ENCODE data around the gene DHCR24.

The DHCR24 gene

DNA sequence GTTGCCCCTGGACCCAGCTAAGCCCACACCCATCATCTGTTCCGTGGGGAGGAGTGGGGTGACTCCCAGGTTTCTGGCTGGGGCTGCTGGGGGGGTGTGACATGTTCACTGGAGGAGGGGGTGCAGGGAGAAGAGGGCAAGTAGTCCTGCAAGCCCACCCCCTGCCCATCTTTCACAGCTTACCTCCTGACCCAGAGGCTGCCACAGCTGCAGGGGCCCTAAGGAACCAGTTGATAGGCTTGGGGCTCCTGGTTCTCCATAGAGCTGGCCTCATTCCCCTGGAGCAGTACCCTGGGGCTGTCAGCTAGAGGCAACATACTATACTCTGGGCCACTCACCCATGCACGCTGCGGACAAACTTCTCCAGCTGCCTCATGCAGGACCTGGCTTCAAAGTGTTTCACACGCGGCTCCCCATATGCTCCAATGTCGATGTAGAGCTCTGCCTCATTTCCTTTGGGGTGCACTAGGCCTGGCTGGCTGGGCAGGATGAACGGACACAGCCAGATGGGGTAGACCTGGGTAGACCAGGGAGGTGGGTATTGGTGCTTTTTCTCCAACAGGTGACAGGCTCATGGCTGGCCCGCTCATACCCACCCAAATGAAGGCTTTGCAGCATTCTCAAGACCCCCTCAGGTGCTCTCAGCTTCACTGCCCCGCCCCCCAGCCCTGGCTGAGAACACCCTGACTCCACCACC lies 33.8 kb downstream of the DHCR24 start:
- TF ChIP-seq, protein P1, sequence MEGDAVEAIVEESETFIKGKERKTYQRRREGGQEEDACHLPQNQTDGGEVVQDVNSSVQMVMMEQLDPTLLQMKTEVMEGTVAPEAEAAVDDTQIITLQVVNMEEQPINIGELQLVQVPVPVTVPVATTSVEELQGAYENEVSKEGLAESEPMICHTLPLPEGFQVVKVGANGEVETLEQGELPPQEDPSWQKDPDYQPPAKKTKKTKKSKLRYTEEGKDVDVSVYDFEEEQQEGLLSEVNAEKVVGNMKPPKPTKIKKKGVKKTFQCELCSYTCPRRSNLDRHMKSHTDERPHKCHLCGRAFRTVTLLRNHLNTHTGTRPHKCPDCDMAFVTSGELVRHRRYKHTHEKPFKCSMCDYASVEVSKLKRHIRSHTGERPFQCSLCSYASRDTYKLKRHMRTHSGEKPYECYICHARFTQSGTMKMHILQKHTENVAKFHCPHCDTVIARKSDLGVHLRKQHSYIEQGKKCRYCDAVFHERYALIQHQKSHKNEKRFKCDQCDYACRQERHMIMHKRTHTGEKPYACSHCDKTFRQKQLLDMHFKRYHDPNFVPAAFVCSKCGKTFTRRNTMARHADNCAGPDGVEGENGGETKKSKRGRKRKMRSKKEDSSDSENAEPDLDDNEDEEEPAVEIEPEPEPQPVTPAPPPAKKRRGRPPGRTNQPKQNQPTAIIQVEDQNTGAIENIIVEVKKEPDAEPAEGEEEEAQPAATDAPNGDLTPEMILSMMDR (IDR thresholded peaks at IDR 0.05; ENCODE audit: poor library complexity, severe bottlenecking): no peak
- ATAC-seq (ENCODE audit: low read depth): no peak
- Histone ChIP-seq H3K4me1 (ENCODE audit: insufficient read depth, poor library complexity, severe bottlenecking) (peaks cover 23% of the 10 kb centered on the region), H3K4me3 (ENCODE audit: severe bottlenecking) (no peak overlapping the region), H3K27ac (ENCODE audit: poor library complexity, severe bottlenecking) (no peak overlapping the region), H3K27me3 (ENCODE audit: insufficient read depth, poor library complexity, severe bottlenecking) (no peaks in the 10 kb centered on the region), H3K9me3 (ENCODE audit: severe bottlenecking) (no peaks in the 10 kb centered on the region), H3K36me3 (ENCODE audit: low read depth) (peaks cover 90% of the 10 kb centered on the region)
- DNase-seq (ENCODE audit: low spot score): no peak

GRCh38 chr1:54851936-54852524 lies 35.0 kb downstream of the DHCR24 start:
- Histone ChIP-seq H3K27me3 (ENCODE audit: insufficient read depth, poor library complexity, severe bottlenecking) (no peaks in the 10 kb centered on the region), H3K4me3 (ENCODE audit: severe bottlenecking) (no peak overlapping the region), H3K4me1 (ENCODE audit: insufficient read depth, poor library complexity, severe bottlenecking) (peaks cover 11% of the 10 kb centered on the region), H3K36me3 (ENCODE audit: low read depth) (peaks cover 78% of the 10 kb centered on the region), H3K9me3 (ENCODE audit: severe bottlenecking) (no peaks in the 10 kb centered on the region), H3K27ac (ENCODE audit: poor library complexity, severe bottlenecking) (no peak overlapping the region)
- ATAC-seq (ENCODE audit: low read depth) (no peak), DNase-seq (ENCODE audit: low spot score) (no peak)
- TF ChIP-seq, protein P1 (IDR thresholded peaks at IDR 0.05; ENCODE audit: poor library complexity, severe bottlenecking): no peak

GRCh38 chr1:54851406-54851805 lies 35.6 kb downstream of the DHCR24 start:
- no peak overlapping the region for H3K4me3 ChIP-seq (ENCODE audit: severe bottlenecking)
- no peaks in the 10 kb centered on the region for H3K9me3 ChIP-seq (ENCODE audit: severe bottlenecking)
- H3K27ac ChIP-seq (ENCODE audit: poor library complexity, severe bottlenecking): no peak overlapping the region
- DNase-seq (ENCODE audit: low spot score) (no peak), ATAC-seq (ENCODE audit: low read depth) (no peak)
- H3K27me3 ChIP-seq (ENCODE audit: insufficient read depth, poor library complexity, severe bottlenecking): no peaks in the 10 kb centered on the region
- TF ChIP-seq, protein P1 (IDR thresholded peaks at IDR 0.05; ENCODE audit: poor library complexity, severe bottlenecking): no peak
- peaks cover 5% of the 10 kb centered on the region for H3K4me1 ChIP-seq (ENCODE audit: insufficient read depth, poor library complexity, severe bottlenecking)
- peaks cover 73% of the 10 kb centered on the region for H3K36me3 ChIP-seq (ENCODE audit: low read depth)

GRCh38 chr1:54850737-54851136 lies 36.3 kb downstream of the DHCR24 start:
- Histone ChIP-seq H3K27me3 (ENCODE audit: insufficient read depth, poor library complexity, severe bottlenecking) (no peaks in the 10 kb centered on the region), H3K27ac (ENCODE audit: poor library complexity, severe bottlenecking) (no peak overlapping the region), H3K9me3 (ENCODE audit: severe bottlenecking) (no peaks in the 10 kb centered on the region), H3K4me3 (ENCODE audit: severe bottlenecking) (no peak overlapping the region), H3K36me3 (ENCODE audit: low read depth) (peaks cover 67% of the 10 kb centered on the region), H3K4me1 (ENCODE audit: insufficient read depth, poor library complexity, severe bottlenecking) (no peaks in the 10 kb centered on the region)
- ATAC-seq (ENCODE audit: low read depth): no peak
- TF ChIP-seq, protein P1 (IDR thresholded peaks at IDR 0.05; ENCODE audit: poor library complexity, severe bottlenecking): no peak
- DNase-seq (ENCODE audit: low spot score): no peak
